NB4 (cell line): ENCODE measurements around the gene GGACT.

Experiments
- DNase-seq: peaks from one replicate; pipeline ENCODE4 v3.0.0; 2010; ENCODE audit warnings: low read depth
- H3K4me3 ChIP-seq: one replicate; pipeline ENCODE4 v1.5.1; 2011; ENCODE audit warnings: mild to moderate bottlenecking, low read depth, low read length, moderate library complexity
- MYC ChIP-seq: IDR thresholded peaks from 2 replicates; pipeline ENCODE4 v1.6.1; 2011; ENCODE audit warnings: low read depth, low read length
- POLR2A ChIP-seq: IDR thresholded peaks from 2 replicates; pipeline ENCODE4 v1.6.1; 2011; ENCODE audit warnings: mild to moderate bottlenecking; ENCODE audit not compliant: insufficient read length; ENCODE audit errors: extremely low read depth
- TF ChIP-seq, protein P1 (sequence below): IDR thresholded peaks from one replicate; pipeline ENCODE4 v1.5.1; 2012; ENCODE audit warnings: low read depth, low read length
- TF ChIP-seq, protein P2 (sequence below): IDR thresholded peaks from 2 replicates; pipeline ENCODE4 v1.6.1; 2011; ENCODE audit warnings: low read depth, low read length

Gene GGACT

DNA sequence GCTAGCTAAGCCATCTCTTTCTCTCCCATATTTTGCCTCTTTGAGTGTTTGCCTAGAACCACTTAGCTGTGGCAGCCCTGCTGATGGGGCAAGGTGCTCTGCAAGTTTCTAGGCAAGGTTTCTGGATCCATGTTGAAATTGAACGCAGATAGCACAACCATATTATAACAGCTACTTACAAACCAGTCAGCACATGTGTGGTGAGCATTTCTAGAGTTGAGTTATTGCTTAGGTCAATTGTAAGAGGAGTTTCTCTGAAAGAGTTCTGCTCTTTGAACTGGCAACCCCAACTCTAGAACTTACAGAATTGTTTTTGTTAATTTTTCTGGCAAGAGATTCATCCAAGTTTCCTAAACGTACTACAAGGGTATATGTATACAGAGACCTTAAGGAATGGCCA, 103.3 kb downstream of the GGACT start:
- TF ChIP-seq MYC (no peak), POLR2A (no peak)
- TF ChIP-seq, protein P1, sequence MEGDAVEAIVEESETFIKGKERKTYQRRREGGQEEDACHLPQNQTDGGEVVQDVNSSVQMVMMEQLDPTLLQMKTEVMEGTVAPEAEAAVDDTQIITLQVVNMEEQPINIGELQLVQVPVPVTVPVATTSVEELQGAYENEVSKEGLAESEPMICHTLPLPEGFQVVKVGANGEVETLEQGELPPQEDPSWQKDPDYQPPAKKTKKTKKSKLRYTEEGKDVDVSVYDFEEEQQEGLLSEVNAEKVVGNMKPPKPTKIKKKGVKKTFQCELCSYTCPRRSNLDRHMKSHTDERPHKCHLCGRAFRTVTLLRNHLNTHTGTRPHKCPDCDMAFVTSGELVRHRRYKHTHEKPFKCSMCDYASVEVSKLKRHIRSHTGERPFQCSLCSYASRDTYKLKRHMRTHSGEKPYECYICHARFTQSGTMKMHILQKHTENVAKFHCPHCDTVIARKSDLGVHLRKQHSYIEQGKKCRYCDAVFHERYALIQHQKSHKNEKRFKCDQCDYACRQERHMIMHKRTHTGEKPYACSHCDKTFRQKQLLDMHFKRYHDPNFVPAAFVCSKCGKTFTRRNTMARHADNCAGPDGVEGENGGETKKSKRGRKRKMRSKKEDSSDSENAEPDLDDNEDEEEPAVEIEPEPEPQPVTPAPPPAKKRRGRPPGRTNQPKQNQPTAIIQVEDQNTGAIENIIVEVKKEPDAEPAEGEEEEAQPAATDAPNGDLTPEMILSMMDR, result no peak
- TF ChIP-seq, protein P2, sequence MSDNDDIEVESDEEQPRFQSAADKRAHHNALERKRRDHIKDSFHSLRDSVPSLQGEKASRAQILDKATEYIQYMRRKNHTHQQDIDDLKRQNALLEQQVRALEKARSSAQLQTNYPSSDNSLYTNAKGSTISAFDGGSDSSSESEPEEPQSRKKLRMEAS, result no peak
- no peak overlapping the region for H3K4me3 ChIP-seq
- DNase-seq, result no peak

DNA sequence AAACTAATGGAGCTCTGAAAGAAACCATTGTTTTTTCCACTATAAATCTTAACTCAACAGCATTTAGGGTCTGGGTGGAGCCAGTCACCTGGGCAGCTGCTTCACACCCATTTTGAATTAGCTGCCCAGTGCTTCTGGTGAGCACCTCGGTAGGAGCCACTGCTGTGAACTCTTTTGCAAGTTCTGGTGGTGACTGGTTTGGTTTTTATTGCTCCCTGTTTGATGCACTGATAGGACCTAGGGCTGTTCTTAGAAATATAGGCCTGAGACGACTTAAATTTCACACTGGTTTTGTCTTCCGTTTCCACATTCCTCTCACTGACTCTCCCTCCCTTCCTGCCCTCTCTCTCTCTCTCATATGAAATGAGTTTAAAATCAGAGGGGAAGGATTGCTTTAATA, 103.9 kb downstream of the GGACT start:
- DNase-seq, result no peak

DNA sequence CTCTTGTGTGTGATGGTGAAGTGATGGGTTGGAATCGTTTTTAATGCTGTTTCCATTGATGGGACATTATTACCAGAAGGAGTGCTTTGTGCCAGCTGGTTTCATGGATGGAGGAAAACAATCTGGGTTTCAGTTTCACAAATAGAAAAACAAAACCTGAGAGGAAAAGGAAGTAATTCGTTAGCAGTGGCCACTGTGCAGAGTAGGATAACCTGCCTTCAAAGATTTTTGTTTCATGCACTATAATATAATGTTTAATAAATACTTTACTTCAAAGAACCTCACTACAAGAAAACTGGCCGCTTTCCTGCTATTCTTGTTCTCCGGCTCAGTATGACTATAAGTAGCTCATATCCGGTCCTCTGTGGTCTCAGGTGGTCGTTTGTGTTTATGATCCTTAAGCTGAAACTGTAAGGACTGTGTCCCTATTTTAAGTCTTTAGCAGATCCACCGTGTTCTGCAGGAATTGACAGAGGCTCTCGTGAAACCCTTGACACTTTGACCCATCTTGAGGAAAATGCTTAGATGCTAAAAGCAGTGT, 104.7 kb downstream of the GGACT start:
- H3K4me3 ChIP-seq, result no peak overlapping the region
- TF ChIP-seq, protein P1, result no peak
- no peak for TF ChIP-seq MYC
- TF ChIP-seq, protein P2, result no peak
- no peak for TF ChIP-seq POLR2A
- no peak for DNase-seq

More for the DNA sequence above, 103.9 kb downstream of the GGACT start:
- TF ChIP-seq POLR2A (no peak), MYC (no peak)
- TF ChIP-seq, protein P1, result no peak
- TF ChIP-seq, protein P2, result no peak
- H3K4me3 ChIP-seq, result no peak overlapping the region

DNA sequence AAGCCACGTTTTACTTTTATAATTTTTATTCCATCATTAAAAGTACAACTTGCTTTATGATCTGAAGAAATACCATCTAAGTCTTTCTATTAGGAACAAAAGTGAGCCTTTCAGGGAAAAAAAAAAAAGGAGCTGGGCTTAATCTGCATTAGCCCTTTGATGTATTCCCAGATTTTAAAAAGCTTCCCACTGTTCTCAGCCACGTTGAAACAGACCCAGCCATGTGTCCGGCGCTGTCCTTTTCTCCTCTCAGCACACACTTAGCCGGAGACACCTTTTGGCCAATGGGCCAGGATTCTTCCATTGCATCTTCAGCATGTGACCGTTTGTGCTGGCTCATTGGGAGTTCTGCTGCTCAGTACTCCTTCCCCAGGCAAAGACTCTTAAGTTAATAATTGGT, 105.5 kb downstream of the GGACT start:
- DNase-seq, result no peak
- TF ChIP-seq, protein P1, result no peak
- TF ChIP-seq MYC, result no peak
- no peak overlapping the region for H3K4me3 ChIP-seq

DNA sequence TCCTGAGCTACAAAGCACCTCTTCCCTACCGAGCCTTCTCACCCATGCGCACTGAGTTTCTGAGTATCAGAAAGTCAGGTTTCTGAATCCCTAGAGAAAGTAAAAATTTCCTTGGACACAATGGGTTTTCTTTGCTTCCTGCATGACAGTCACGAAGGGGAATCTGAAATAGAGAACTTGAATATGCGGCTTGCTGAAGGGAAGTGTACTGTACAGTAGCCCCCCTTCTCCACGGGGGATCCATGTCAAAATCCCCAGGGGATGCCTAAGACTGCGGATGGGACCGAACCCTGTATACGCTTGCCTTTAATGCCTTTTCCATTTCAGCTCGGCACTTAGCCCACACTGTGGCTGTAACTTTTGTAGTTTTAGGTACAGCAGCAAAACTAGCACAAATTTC, 107.9 kb downstream of the GGACT start:
- no peak overlapping the region for H3K4me3 ChIP-seq
- no peak for TF ChIP-seq POLR2A
- 0 out of 2 replicates have a peak, but pooled peaks have one; percentile 24 for TF ChIP-seq MYC
- peak; percentile 38 for DNase-seq
